HCT116 (cell line): ENCODE results near the gene NRCAM. TPM values are rescaled to one million over a fixed set of nuclear protein-coding genes. Genes with fewer than 3 reads are reported as not detected.

Source experiments
- ATAC-seq: fragments of 200-7000 bp; cut with Tn5 transposase; 2 replicates; pipeline ENCODE4 v1.9.1; 2020; ENCODE audit warnings: mild to moderate bottlenecking, moderate library complexity
- BruUV-seq: library from RNA; stranded (reverse); fragments of 400-500 nt; replicated peaks from 2 replicates; lab custom pipeline; 2021; lab: Mats Ljungman, UMichigan
- CTCF ChIA-PET: fragments of 300-600 bp; sonication (Branson Sonifier 250); formaldehyde crosslinking; loops from one replicate; lab custom pipeline; 2021; ENCODE audit warnings: antibody characterized with exemption; lab: Charles Lee
- POLR2A ChIA-PET: fragments of 300-600, 350-600 bp; sonication (Branson Sonifier 250); formaldehyde crosslinking; loops from one replicate; lab custom pipeline; 2021; ENCODE audit warnings: antibody characterized with exemption; lab: Charles Lee
- RAD21 ChIA-PET, 2 experiments: fragments of 300-600 bp; sonication (Branson Sonifier 250); formaldehyde crosslinking; loops; one replicate each; lab custom pipeline; 2023; ENCODE audit warnings: low total read pairs in 2 of 2; ENCODE audit not compliant: uncharacterized antibody in 2 of 2, unreplicated experiment in 2 of 2, low non-redundant PET in 1 of 2; lab: Charles Lee
- DNase-seq: peaks from one replicate; pipeline ENCODE4 v3.0.0-alpha.2; 2010; ENCODE audit warnings: low read depth, low spot score
- H2AFZ ChIP-seq: fragments of 200-600 bp; shearing (Covaris generic), sonication (generic); 2 replicates; pipeline ENCODE4 v1.6.1; 2017; ENCODE audit warnings: low read depth, mixed run types, mixed read lengths, antibody characterized with exemption, low read length; ENCODE audit not compliant: poor library complexity, severe bottlenecking
- H3K27ac ChIP-seq: 2 replicates; pipeline ENCODE4 v1.5.1; 2012; ENCODE audit warnings: low read depth, low read length
- H3K27me3 ChIP-seq: fragments of 200-600 bp; sonication (generic); 2 replicates; pipeline ENCODE4 v1.6.1; 2016; ENCODE audit warnings: mixed run types, low read length, mixed read lengths; ENCODE audit not compliant: insufficient read depth
- H3K36me3 ChIP-seq, 2 experiments: fragments of 200-500 bp in 1 of 2; fragments of 200-600 bp in 1 of 2; sonication (Bioruptor generic) in 1 of 2; sonication (generic) in 1 of 2; 2 replicates each; pipeline versions ENCODE4 v1.5.1 to v1.6.1; 2014 to 2016; ENCODE audit warnings: low read length in 2 of 2, inconsistent platforms in 1 of 2, mixed read lengths in 1 of 2, mixed run types in 1 of 2; ENCODE audit not compliant: insufficient read depth in 2 of 2, control insufficient read depth in 1 of 2
- H3K4me1 ChIP-seq, 2 experiments: fragments of 200-600 bp in 1 of 2; sonication (generic) in 1 of 2; 2 replicates each; pipeline versions ENCODE4 v1.5.1 to v1.6.1; 2012 to 2017; ENCODE audit warnings: low read length in 2 of 2, inconsistent platforms in 1 of 2, mild to moderate bottlenecking in 1 of 2, mixed read lengths in 1 of 2, mixed run types in 1 of 2, moderate library complexity in 1 of 2; ENCODE audit not compliant: insufficient read depth in 2 of 2, control insufficient read depth in 1 of 2
- H3K4me2 ChIP-seq: fragments of 200-600 bp; sonication (generic); 2 replicates; pipeline ENCODE4 v1.6.1; 2017; ENCODE audit warnings: mixed run types, low read length, mixed read lengths
- H3K4me3 ChIP-seq, 2 experiments: fragments of 200-600 bp in 1 of 2; sonication (generic) in 1 of 2; replicated peaks in 1 of 2; 2 replicates each; pipeline ENCODE4 v1.5.1; 2011 to 2016; ENCODE audit warnings: low read length in 2 of 2, control low read depth in 1 of 2, low read depth in 1 of 2, mild to moderate bottlenecking in 1 of 2, mixed read lengths in 1 of 2, mixed run types in 1 of 2
- H3K79me2 ChIP-seq: fragments of 200-600 bp; sonication (generic); 2 replicates; pipeline ENCODE4 v1.6.1; 2017; ENCODE audit warnings: mild to moderate bottlenecking, mixed run types, low read length, moderate library complexity, mixed read lengths; ENCODE audit not compliant: insufficient read depth
- H3K9ac ChIP-seq: fragments of 200-600 bp; sonication (generic); 2 replicates; pipeline ENCODE4 v1.6.1; 2016; ENCODE audit warnings: low read length, mixed read lengths
- H3K9me2 ChIP-seq: fragments of 200-600 bp; sonication (generic), shearing (Covaris generic); 2 replicates; pipeline ENCODE4 v1.6.1; 2017; ENCODE audit warnings: mixed run types, mild to moderate bottlenecking, moderate library complexity; ENCODE audit not compliant: insufficient read depth
- H3K9me3 ChIP-seq, 2 experiments: fragments of 200-500 bp in 1 of 2; fragments of 200-600 bp in 1 of 2; sonication (Bioruptor generic) in 1 of 2; sonication (generic) in 1 of 2; 2 replicates each; pipeline ENCODE4 v1.6.1; 2014 to 2017; ENCODE audit warnings: low read length in 2 of 2, mixed read lengths in 2 of 2, inconsistent platforms in 1 of 2, low read depth in 1 of 2, mild to moderate bottlenecking in 1 of 2, mixed run types in 1 of 2, moderate library complexity in 1 of 2; ENCODE audit not compliant: control insufficient read depth in 1 of 2, insufficient read depth in 1 of 2
- H4K20me1 ChIP-seq: fragments of 200-600 bp; sonication (generic), shearing (Covaris generic); 2 replicates; pipeline ENCODE4 v1.6.1; 2017; ENCODE audit warnings: mixed run types, mild to moderate bottlenecking, moderate library complexity; ENCODE audit not compliant: insufficient read depth
- CBX3 ChIP-seq: IDR thresholded peaks from 2 replicates; pipeline ENCODE4 v1.6.1; 2012; ENCODE audit warnings: low read depth
- CEBPB ChIP-seq: IDR thresholded peaks from 2 replicates; pipeline ENCODE4 v1.6.1; 2012; ENCODE audit warnings: low read depth
- EZH2phosphoT487 ChIP-seq: fragments of 200-600 bp; IDR thresholded peaks from 2 replicates; pipeline ENCODE4 v1.6.1; 2018; ENCODE audit warnings: antibody characterized with exemption, borderline replicate concordance
- MAX ChIP-seq: IDR thresholded peaks from 2 replicates; pipeline ENCODE4 v1.6.1; 2012
- POLR2AphosphoS5 ChIP-seq: IDR thresholded peaks from 2 replicates; pipeline ENCODE4 v1.6.1; 2011; ENCODE audit warnings: mild to moderate bottlenecking, low read depth, low read length, moderate library complexity
- REST ChIP-seq: IDR thresholded peaks from 2 replicates; pipeline ENCODE4 v1.6.1; 2012; ENCODE audit warnings: low read depth
- SP1 ChIP-seq: IDR thresholded peaks from 2 replicates; pipeline ENCODE4 v1.6.1; 2012; ENCODE audit warnings: low read depth
- intact Hi-C: fragments of 100-400 bp; cut with micrococcal nuclease; formaldehyde crosslinking; loops from 2 replicates; pipeline ENCODE4 v1.10.0; 2022
- total RNA-seq: library from RNA; stranded (reverse); gene quantifications from one replicate; pipeline ENCODE4 v1.2.1, GENCODE V29; 2021; ENCODE audit not compliant: unreplicated experiment

NRCAM gene
- total RNA-seq, 1 experiment from 2014 or later, result 0.15 TPM

DNA sequence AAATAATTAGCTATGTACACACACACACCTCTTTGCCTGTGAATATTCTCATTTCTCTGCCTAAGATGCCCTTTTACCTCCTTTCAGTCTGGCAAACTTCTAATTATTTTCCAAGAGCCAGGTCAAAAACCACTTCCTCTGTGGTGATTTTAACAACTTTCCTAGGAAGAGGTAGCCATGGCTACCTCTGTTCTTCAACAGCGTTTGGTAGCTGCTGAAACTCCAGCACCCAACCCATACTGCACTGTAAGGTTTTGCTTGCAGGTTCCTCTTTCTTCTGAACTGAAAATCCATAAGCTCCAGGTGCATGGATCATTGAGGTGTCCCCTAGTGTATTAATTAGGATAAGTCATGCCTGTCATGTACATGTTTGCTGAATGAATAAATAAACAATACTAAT, 25.6 kb downstream of the NRCAM start:
- CTCF ChIA-PET, result no interaction called here
- DNase-seq (no peak), ATAC-seq (no peak)
- Histone ChIP-seq H3K27me3 (no peaks in the 10 kb centered on the region), H3K36me3 (no peaks in the 10 kb centered on the region), H3K4me1 (no peaks in the 10 kb centered on the region), H3K4me2 (no peak overlapping the region), H3K4me3 (no peak overlapping the region), H3K9me3 (no peaks in the 10 kb centered on the region), H3K9me2 (no peaks in the 10 kb centered on the region), H4K20me1 (no peaks in the 10 kb centered on the region), H3K79me2 (no peaks in the 10 kb centered on the region), H3K9ac (no peak overlapping the region), H3K27ac (no peak overlapping the region), H2AFZ (no peak overlapping the region)
- intact Hi-C loops, result no loop called here
- RAD21 ChIA-PET, result no interaction called here
- no TSS peak for BruUV-seq
- TF ChIP-seq SP1 (no peak), POLR2AphosphoS5 (no peak), CBX3 (no peak), REST (no peak), CEBPB (no peak)
- POLR2A ChIA-PET, result no interaction called here

DNA sequence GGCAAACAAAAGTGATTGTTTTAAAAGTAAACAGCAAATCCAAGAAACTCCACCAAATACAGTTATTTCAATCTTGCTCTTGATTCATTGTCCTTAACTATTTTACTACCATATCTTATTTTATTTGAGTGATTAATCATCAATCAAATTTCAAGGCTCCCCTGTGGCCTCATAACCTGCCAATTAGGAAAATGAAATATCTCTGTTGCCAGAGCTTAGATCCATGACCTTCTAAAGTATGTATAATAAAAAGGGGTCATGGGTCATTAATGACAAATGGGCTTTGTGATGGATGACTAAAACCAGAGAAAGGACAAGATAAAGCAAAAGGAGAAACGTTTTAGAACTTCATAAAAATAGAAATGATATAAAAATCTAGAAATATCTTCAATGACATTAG, 28.5 kb downstream of the NRCAM start:
- ChIA-PET CTCF (no interaction called here), POLR2A (no interaction called here), RAD21 (no interaction called here)
- no peak overlapping the region for H3K27ac ChIP-seq
- no peak overlapping the region for H3K4me2 ChIP-seq
- ATAC-seq (no peak), DNase-seq (no peak)
- H3K9ac ChIP-seq, result no peak overlapping the region
- no peaks in the 10 kb centered on the region for H3K79me2 ChIP-seq
- no peak overlapping the region for H2AFZ ChIP-seq
- H3K36me3 ChIP-seq, result no peaks in the 10 kb centered on the region
- no peak overlapping the region for H3K4me3 ChIP-seq
- H3K9me2 ChIP-seq, result no peaks in the 10 kb centered on the region
- no TSS peak for BruUV-seq
- H3K27me3 ChIP-seq, result peaks cover 8% of the 10 kb centered on the region; the same call in 1 of the 2 replicates
- no peaks in the 10 kb centered on the region for H4K20me1 ChIP-seq
- H3K4me1 ChIP-seq, result no peaks in the 10 kb centered on the region
- TF ChIP-seq SP1, result no peak
- TF ChIP-seq CEBPB, result no peak
- TF ChIP-seq MAX, result no peak
- TF ChIP-seq EZH2phosphoT487, result no peak
- TF ChIP-seq POLR2AphosphoS5, result no peak
- intact Hi-C loops, result no loop called here
- H3K9me3 ChIP-seq, result no peaks in the 10 kb centered on the region
